Stromal cell of bone marrow (primary cell): ENCODE results near the gene DTX3.
"Not testable (repeated sequence)": the region's sequence is repeated elsewhere in the genome, so short reads cannot be mapped to it uniquely, and the experiment has no call there.

ENCODE experiments used
- DNase-seq: peaks from one replicate; pipeline ENCODE4 v3.0.0-alpha.2; 2012; ENCODE audit warnings: low read depth

DTX3 gene

GRCh38 chr12:57632073-57632957 is 27.7 kb downstream of the DTX3 start:
- no peak for DNase-seq

- DNase-seq, result no peak
Measured at GRCh38 chr12:57632958-57633840, 28.6 kb downstream of the DTX3 start, which contains the start of gene B4GALNT1. B4GALNT1 (minus strand) TSS chr12:57633201; CDS start chr12:57632132, 1,069 bp downstream.

- not testable (repeated sequence) for DNase-seq
Measured at GRCh38 chr12:57636731-57637130, 32.1 kb downstream of the DTX3 start.

GRCh38 chr12:57637364-57637763 is 32.7 kb downstream of the DTX3 start:
- no peak for DNase-seq

GRCh38 chr12:57638096-57638495 is 33.5 kb downstream of the DTX3 start:
- no peak for DNase-seq

- DNase-seq, result no peak
Measured at GRCh38 chr12:57640175-57641042, 35.8 kb downstream of the DTX3 start.

- no peak for DNase-seq
Measured at GRCh38 chr12:57641699-57642442, 37.2 kb downstream of the DTX3 start.

GRCh38 chr12:57645990-57646658 is 41.5 kb downstream of the DTX3 start:
- DNase-seq, result not testable (repeated sequence)

- DNase-seq, result not testable (repeated sequence)
Measured at GRCh38 chr12:57646659-57647049, 42.0 kb downstream of the DTX3 start.

GRCh38 chr12:57654042-57654441 is 49.4 kb downstream of the DTX3 start:
- DNase-seq, result no peak

GRCh38 chr12:57655541-57656240 is 51.1 kb downstream of the DTX3 start:
- DNase-seq, result no peak

GRCh38 chr12:57656408-57656807 is 51.8 kb downstream of the DTX3 start:
- DNase-seq, result not testable (repeated sequence)

GRCh38 chr12:57657744-57658143 is 53.1 kb downstream of the DTX3 start:
- no peak for DNase-seq

- DNase-seq, result no peak
Measured at GRCh38 chr12:57658890-57659289, 54.3 kb downstream of the DTX3 start.
